SU-DHL-6 (cell line): ENCODE results near the gene ZNF350.

Experiments used
- EZH2phosphoT487 ChIP-seq: fragments of 200-600 bp; sonication (generic), shearing (Covaris generic); conservative IDR thresholded peaks from 2 replicates; pipeline ENCODE4 v1.6.1; 2018; ENCODE audit warnings: mild to moderate bottlenecking, antibody characterized with exemption, low read length, moderate library complexity, mixed read lengths
- TF ChIP-seq, protein P1 (sequence below): fragments of 200-600 bp; sonication (generic); IDR thresholded peaks from one replicate; pipeline ENCODE4 v1.5.1; 2017; ENCODE audit warnings: antibody characterized with exemption, mild to moderate bottlenecking, low read length, moderate library complexity; ENCODE audit not compliant: insufficient read depth, poor library complexity, severe bottlenecking

DNA sequence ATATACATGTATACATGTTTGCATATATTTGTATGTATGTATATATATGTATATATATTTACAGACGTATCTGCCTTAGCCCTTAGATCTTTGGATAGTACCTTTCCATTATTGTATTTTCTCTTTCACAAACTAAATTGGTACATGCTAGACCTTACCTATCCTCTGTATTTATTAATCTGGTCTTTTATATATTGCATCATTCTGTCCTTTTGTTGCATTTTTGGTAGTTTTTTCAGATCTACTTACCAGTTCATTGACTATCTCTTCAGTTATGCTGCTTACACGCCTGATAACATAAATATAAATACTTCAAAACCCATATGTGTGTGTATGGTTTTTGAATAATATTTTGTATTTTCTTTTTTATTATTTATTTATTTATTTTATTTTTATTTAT is 47.7 kb downstream of the ZNF350 start:
- TF ChIP-seq, protein P1, sequence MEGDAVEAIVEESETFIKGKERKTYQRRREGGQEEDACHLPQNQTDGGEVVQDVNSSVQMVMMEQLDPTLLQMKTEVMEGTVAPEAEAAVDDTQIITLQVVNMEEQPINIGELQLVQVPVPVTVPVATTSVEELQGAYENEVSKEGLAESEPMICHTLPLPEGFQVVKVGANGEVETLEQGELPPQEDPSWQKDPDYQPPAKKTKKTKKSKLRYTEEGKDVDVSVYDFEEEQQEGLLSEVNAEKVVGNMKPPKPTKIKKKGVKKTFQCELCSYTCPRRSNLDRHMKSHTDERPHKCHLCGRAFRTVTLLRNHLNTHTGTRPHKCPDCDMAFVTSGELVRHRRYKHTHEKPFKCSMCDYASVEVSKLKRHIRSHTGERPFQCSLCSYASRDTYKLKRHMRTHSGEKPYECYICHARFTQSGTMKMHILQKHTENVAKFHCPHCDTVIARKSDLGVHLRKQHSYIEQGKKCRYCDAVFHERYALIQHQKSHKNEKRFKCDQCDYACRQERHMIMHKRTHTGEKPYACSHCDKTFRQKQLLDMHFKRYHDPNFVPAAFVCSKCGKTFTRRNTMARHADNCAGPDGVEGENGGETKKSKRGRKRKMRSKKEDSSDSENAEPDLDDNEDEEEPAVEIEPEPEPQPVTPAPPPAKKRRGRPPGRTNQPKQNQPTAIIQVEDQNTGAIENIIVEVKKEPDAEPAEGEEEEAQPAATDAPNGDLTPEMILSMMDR = no peak
- no peak for TF ChIP-seq EZH2phosphoT487
